Mesothelial cell of epicardium (in vitro differentiated cells): Measurements from ENCODE around the gene GPR39. TPM values are rescaled to one million over a fixed set of nuclear protein-coding genes. Genes with fewer than 3 reads are reported as not detected.
A peak's percentile ranks its signal among the peaks of the same experiment; 100 is the strongest.

Source experiments
- DNase-seq, 2 experiments: peaks; one replicate each; pipeline ENCODE4 v3.0.0; 2021; ENCODE audit warnings: low spot score in 2 of 2; ENCODE audit not compliant: unreplicated experiment in 2 of 2
- H3K27ac Mint-ChIP-seq: 2 replicates; pipeline ENCODE4 v1.8.0; 2021; ENCODE audit warnings: mixed read lengths
- H3K27me3 Mint-ChIP-seq: 2 replicates; pipeline ENCODE4 v1.8.0; 2021; ENCODE audit warnings: low read depth, mixed read lengths
- H3K36me3 Mint-ChIP-seq: 2 replicates; pipeline ENCODE4 v1.8.0; 2021; ENCODE audit warnings: mixed read lengths
- H3K4me1 Mint-ChIP-seq: 2 replicates; pipeline ENCODE4 v1.8.0; 2021; ENCODE audit warnings: mixed read lengths
- H3K4me3 Mint-ChIP-seq: 2 replicates; pipeline ENCODE4 v1.8.0; 2021; ENCODE audit warnings: mild to moderate bottlenecking, moderate library complexity, mixed read lengths
- H3K9me3 Mint-ChIP-seq: 2 replicates; pipeline ENCODE4 v1.8.0; 2021; ENCODE audit warnings: mixed read lengths
- total RNA-seq: library from RNA; stranded (reverse); gene quantifications from 3 replicates; pipeline ENCODE4 v1.2.1, GENCODE V29; 2021
- TF ChIP-seq, protein P1 (sequence below): fragments of 200-600 bp; sonication (generic); IDR thresholded peaks from one replicate; pipeline ENCODE4 v1.5.0; 2021; ENCODE audit warnings: antibody characterized with exemption; ENCODE audit not compliant: unreplicated experiment

GPR39 gene
- total RNA-seq, 1 donor from 2014 or later = 0.31 TPM

- DNase-seq = no peak
- H3K4me3 Mint-ChIP-seq = no peak overlapping the region
- peaks cover 22% of the 10 kb centered on the region for H3K4me1 Mint-ChIP-seq
- peaks cover 46% of the 10 kb centered on the region for H3K27me3 Mint-ChIP-seq
- no peak overlapping the region for H3K27ac Mint-ChIP-seq
- H3K36me3 Mint-ChIP-seq = peaks cover 1% of the 10 kb centered on the region
- no peaks in the 10 kb centered on the region for H3K9me3 Mint-ChIP-seq
- TF ChIP-seq, protein P1, sequence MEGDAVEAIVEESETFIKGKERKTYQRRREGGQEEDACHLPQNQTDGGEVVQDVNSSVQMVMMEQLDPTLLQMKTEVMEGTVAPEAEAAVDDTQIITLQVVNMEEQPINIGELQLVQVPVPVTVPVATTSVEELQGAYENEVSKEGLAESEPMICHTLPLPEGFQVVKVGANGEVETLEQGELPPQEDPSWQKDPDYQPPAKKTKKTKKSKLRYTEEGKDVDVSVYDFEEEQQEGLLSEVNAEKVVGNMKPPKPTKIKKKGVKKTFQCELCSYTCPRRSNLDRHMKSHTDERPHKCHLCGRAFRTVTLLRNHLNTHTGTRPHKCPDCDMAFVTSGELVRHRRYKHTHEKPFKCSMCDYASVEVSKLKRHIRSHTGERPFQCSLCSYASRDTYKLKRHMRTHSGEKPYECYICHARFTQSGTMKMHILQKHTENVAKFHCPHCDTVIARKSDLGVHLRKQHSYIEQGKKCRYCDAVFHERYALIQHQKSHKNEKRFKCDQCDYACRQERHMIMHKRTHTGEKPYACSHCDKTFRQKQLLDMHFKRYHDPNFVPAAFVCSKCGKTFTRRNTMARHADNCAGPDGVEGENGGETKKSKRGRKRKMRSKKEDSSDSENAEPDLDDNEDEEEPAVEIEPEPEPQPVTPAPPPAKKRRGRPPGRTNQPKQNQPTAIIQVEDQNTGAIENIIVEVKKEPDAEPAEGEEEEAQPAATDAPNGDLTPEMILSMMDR = no peak
Observed at GRCh38 chr2:132664096-132664495, 247.5 kb downstream of the GPR39 start.

GRCh38 chr2:132665401-132666140, 249.0 kb downstream of the GPR39 start:
- peaks cover 27% of the 10 kb centered on the region for H3K4me1 Mint-ChIP-seq
- no peak for DNase-seq
- H3K9me3 Mint-ChIP-seq = no peaks in the 10 kb centered on the region
- H3K36me3 Mint-ChIP-seq = peaks cover 1% of the 10 kb centered on the region
- no peak overlapping the region for H3K4me3 Mint-ChIP-seq
- no peak overlapping the region for H3K27ac Mint-ChIP-seq
- TF ChIP-seq, protein P1 = no peak
- H3K27me3 Mint-ChIP-seq = peaks cover 60% of the 10 kb centered on the region

- Mint-ChIP-seq H3K4me1 (peaks cover 32% of the 10 kb centered on the region), H3K27ac (no peak overlapping the region), H3K36me3 (peaks cover 1% of the 10 kb centered on the region), H3K9me3 (no peaks in the 10 kb centered on the region), H3K27me3 (peaks cover 74% of the 10 kb centered on the region), H3K4me3 (no peak overlapping the region)
- TF ChIP-seq, protein P1 = no peak
- no peak for DNase-seq
Observed at GRCh38 chr2:132667706-132668105, 251.1 kb downstream of the GPR39 start.

- DNase-seq = peak in 1 of 2 experiments; percentile 54
- Mint-ChIP-seq H3K9me3 (no peaks in the 10 kb centered on the region), H3K36me3 (peaks cover 1% of the 10 kb centered on the region), H3K27ac (no peak overlapping the region), H3K27me3 (peaks cover 79% of the 10 kb centered on the region), H3K4me1 (peaks cover 29% of the 10 kb centered on the region), H3K4me3 (peak overlapping the region; percentile 70)
- TF ChIP-seq, protein P1 = no peak
Observed at GRCh38 chr2:132668189-132668823, 251.7 kb downstream of the GPR39 start.

DNA sequence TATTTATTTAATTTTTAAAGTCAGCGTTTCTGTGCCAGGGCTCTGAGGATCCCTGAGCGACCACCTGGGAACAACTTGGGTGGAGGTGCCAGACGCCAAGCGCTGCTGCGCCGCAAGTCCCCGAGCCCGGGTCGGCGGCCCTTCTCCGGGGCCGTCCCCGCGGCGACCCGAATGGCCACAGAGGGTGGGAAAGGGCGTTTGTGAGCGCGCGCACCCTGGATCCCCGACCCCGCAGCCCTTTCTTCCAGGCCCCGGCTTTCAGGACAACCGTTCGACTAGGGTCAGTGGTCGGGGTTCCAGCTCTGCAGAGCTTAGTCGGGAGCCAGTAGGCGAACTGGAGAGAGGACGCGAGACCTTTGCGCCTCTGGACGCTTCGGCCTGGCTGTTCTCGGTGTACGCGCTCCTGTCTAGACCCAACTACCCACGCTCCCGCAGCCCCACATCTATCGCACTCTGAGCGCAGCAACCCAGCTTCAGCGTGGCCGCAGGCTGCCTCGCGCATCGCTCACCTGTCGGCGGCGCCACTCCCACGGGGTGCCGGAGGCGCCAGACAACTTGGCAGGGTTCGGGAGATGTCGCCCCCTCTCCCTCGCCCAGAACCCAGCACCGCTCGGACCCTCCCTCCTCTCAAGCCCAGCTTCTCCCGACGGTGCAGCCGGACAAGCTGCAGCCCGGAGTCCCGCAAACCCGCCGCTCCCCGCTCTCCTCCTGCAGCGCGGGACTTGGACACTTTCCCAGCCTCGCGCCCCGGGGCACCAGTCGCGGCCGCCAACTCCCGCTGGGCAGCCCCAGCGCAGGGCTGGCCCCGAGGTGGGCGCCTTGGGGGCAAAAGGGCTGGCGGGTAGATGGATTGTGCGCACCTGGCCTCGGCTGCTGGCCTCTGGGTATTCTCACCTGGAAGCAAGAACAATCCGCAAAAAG, 252.6 kb downstream of the GPR39 start:
- H3K27ac Mint-ChIP-seq = no peak overlapping the region
- peak overlapping the region; percentile 70 for H3K4me3 Mint-ChIP-seq
- H3K27me3 Mint-ChIP-seq = peaks cover 83% of the 10 kb centered on the region
- TF ChIP-seq, protein P1 = no peak
- DNase-seq = peak in 1 of 2 experiments; percentile 45
- no peaks in the 10 kb centered on the region for H3K9me3 Mint-ChIP-seq
- peaks cover 1% of the 10 kb centered on the region for H3K36me3 Mint-ChIP-seq
- H3K4me1 Mint-ChIP-seq = peaks cover 29% of the 10 kb centered on the region
